22Rv1 (cell line): ENCODE data around the gene PDE3B.

Experiments used
- ZFX ChIP-seq: fragments of 450-650 bp; IDR thresholded peaks from 2 replicates; pipeline ENCODE4 v1.6.1; 2017; ENCODE audit warnings: antibody characterized with exemption, borderline replicate concordance
- TF ChIP-seq, protein P1 (sequence below): fragments of 450-650 bp; IDR thresholded peaks from 2 replicates; pipeline ENCODE4 v1.5.1; 2017; ENCODE audit warnings: mild to moderate bottlenecking

DNA sequence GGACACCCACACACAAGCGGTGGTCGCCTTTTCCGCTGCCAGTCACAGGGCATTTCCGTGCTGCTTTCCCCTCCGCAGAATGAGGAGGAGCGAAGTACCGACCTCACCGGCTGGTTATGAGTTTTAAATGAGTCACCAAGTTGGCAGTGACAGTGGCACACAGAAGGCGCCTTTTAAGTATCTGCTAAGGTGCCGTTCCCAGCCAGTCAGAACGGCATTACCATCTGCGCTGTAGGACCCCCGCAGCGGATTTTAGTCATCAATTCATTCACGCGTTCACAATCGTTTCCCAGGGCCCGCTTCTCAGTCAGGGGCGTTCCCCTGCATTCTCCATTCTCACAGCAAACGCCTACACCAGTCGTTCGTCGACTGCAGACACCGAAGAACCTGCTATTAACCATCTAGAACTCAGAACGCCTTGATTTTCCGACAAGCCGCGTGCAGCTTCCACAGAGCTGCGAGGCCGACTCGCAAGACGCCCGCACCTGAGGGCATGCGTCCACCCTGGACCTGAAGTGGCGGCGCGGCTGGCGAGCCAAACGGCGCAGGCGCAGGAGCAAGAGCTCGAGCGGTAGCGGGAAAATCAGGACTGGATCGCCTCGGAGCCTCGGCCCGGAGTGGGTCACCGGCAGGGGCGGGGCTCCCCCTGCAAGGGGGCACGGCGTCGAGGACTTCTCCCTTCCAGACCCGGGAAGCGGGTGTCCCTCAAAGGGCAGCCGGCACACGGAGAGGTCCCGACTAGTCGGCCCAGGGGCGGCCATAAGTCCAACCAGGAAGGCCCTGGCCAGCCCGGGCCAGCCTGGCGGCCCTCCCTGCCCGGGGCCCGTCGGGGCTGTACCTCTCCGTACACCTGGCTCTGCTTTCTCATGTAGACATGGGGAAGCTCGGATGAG, 247.8 kb downstream of the PDE3B start:
- TF ChIP-seq, protein P1, sequence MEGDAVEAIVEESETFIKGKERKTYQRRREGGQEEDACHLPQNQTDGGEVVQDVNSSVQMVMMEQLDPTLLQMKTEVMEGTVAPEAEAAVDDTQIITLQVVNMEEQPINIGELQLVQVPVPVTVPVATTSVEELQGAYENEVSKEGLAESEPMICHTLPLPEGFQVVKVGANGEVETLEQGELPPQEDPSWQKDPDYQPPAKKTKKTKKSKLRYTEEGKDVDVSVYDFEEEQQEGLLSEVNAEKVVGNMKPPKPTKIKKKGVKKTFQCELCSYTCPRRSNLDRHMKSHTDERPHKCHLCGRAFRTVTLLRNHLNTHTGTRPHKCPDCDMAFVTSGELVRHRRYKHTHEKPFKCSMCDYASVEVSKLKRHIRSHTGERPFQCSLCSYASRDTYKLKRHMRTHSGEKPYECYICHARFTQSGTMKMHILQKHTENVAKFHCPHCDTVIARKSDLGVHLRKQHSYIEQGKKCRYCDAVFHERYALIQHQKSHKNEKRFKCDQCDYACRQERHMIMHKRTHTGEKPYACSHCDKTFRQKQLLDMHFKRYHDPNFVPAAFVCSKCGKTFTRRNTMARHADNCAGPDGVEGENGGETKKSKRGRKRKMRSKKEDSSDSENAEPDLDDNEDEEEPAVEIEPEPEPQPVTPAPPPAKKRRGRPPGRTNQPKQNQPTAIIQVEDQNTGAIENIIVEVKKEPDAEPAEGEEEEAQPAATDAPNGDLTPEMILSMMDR, result no peak
- no peak for TF ChIP-seq ZFX
